GM19193 (cell line): ENCODE measurements around the gene NEUROD2.

Experiments used
- POLR2A ChIP-seq: IDR thresholded peaks from 4 replicates; pipeline ENCODE4 v1.6.1; 2011; ENCODE audit not compliant: insufficient read depth, insufficient read length; ENCODE audit errors: extremely low read depth

The NEUROD2 gene

DNA sequence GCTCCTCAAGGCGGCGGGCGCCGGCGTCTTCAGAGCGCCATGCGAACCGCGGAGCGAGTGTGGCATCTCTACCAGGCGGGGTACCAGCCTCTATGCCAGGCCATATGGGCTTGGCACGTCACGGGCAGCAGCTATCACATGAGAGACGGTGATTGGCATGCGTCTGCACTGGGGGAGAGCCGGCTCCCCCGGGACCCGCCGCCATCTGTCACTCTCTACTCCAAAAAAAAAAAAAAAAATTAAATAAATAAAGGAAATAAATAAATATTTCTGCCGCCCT, at the start of gene NEUROD2:
Gene NEUROD2 (minus strand): TSS at position 70 of the 280 bp plus-strand sequence. CDS start 1,321 bp downstream, outside the sequence.
- no peak for TF ChIP-seq POLR2A

DNA sequence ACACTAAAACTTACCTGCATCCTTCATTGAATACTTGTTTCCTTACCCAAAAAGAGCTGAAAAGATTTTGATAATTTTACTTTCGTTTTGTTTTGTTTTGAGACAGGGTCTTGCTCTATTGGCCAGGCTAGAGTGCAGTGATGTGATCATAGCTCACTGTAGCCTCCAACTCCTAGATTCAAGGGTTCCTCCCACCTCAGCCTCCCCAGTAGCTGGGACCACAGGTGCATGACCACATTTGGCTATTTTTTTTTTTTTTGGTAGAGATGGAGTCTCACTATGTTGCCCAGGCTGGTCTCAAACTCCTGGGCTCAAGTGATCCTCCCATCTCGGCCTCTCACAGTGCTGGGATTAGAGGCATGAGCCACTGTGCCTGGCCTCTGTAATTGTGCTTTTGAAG, 47.4 kb upstream of the NEUROD2 start:
- no peak for TF ChIP-seq POLR2A

DNA sequence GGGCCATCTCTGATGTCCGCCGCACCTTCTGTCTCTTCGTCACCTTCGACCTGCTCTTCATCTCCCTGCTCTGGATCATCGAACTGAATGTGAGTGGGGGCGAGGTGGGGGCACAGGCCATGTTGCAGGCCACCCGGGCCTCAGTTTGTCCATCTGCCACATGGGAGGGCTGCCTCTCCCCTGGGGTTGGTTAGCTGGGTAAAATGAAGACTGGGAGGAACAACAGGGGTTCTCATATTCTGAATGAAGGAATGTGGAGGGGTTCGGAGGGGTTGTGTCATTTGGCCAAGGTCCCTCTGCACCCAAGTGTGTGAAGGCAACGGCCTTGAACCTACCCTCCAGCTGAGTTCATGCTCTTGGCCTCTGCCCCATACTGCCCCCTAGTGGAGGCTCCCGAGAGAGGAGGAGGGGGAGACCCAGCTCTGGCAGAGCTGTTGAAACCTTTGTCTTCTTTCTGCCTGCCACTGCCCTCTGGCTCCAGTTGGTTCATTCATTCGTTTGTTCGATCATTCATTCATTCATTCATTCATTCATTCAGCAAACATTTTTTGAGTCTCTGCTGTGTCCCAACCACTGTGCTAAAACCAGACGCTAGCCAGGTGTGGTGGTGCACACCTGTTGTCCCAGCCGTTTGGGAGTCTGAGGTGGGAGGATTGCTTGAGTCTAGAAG, 46.1 kb upstream of the NEUROD2 start:
- TF ChIP-seq POLR2A: no peak

DNA sequence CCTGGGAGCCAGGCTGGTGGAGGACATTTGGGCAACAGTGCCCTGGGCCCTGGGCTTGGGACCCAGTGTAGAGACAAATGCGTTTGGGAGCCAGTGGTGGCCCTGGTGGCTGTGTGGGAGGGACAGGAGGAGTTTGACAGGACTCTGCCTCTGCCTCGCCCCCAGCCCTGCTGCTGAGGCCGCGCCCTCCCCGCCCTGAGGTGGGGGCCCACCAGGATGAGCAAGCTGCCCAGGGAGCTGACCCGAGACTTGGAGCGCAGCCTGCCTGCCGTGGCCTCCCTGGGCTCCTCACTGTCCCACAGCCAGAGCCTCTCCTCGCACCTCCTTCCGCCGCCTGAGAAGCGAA, 45.6 kb upstream of the NEUROD2 start:
- no peak for TF ChIP-seq POLR2A

DNA sequence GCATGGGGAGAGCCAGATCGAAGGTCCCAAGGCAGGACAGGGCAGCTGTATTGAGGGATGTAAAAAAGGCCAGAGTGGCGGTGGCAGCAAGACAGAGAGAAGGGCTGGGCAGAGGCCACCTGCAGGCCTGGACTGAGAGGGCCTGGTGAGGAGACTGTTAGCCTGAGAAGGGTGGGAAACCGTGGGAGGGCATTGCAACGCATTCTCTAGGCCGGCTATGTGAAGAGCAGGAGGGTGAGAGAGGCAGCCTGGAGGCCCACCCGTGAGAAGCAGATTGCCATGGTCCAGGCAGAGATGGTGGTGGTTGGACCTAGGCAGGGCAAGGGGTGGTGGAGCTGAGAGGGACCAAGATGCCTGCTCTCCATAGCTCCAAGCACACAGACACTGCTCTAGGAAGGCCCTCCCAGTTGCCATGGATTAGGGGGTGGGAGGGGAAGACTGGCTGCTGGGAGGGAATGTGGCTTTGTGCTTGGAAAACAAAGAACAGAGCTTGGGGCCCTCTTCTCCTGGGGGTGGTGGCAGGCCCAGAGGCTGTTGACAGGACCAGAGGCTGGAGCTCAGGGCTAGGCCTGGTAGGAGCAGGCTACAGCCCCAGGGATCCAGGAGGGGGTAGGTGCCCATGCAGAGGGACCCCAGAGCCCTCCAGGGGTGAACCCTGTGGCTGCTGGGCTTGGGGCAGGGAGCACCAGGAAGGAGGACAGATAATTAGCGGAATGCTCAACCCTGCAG, 45.0 kb upstream of the NEUROD2 start:
- TF ChIP-seq POLR2A: no peak

DNA sequence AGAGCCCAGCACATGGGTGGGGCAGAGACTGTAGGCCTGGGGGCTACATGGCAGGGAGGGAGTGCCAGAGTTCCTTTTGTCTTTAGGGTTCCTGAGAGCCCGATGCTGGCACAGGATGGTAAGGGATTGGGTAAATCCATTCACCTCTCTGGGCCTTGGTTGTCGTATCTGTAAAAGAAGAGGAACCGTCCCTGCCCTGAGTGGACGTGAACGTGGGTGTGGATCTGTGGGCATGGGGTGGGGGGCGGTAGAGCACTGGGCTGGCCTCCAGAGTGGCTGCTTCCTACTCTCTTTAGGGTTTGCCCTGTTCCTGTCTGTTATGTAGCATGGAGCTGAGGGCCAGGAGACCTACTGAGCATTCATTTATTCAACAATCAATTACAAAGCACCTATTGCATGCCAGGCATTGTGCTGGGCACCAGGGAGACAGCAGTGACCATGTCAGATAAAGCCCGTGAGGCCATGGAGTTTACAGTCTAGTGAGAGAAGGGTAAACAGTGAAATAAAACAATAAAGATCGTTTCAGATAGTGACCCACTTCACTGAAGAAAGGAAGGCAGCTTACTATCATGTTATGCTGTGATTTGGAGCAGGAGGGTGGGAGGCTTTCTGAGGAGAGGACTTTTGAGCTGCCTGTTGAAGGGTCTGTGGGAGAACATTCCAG, 44.3 kb upstream of the NEUROD2 start:
- TF ChIP-seq POLR2A: no peak

DNA sequence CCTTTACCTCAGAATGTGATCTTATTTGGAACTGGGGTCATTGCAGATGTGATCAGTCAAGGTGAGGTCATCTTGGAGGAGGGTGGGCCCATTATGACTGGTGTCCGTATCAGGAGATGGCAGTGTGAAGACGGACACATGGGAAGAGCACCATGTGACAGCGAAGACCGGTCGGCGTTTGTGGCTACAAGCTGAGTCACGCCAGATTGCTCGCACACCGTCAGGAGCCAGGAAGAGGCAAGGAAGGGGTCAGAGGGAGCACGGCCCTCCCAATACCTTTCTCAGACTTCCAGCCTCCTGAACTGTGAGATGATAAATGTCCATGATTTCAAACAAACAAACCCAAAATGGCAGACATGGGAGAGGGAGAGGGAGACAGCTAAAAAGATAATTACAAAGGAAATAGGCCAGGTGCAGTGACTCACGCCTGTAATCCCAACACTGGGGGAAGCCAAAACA, 42.4 kb upstream of the NEUROD2 start:
- no peak for TF ChIP-seq POLR2A

DNA sequence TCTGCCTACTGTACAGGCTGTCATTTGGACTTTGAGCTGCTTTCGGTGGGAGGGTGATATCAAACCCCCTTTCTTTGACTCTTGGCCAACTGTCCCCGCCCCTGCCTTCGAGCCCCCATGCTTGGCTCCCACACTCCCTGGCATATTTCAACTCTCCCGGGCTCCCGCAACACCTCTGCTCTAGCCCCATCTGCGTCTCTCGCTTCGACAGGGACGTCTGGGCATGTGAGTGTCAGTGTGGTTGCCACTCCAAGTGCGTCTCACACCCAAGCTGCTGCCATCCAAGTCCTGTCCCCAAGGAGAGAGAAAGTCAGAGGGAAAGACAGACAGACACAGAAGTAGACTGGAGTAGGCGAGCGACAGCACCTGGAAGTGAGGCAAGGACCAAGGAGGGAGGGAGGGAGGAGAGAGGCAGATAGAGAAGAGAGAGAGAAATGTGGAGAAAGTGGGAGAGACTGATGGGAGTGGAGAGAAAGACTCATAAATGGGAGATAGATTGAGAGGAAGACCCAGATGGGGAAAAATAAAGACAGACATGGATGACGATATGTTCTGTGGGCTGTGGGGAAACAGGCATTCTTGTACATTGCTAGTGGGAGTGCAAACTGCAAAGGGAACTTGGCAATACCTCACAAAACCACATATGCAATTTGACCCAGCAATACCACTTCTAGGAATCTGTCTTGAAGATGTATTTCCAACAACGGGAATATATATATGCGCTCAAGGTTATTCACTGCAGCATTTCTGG, 41.1 kb upstream of the NEUROD2 start:
- no peak for TF ChIP-seq POLR2A

DNA sequence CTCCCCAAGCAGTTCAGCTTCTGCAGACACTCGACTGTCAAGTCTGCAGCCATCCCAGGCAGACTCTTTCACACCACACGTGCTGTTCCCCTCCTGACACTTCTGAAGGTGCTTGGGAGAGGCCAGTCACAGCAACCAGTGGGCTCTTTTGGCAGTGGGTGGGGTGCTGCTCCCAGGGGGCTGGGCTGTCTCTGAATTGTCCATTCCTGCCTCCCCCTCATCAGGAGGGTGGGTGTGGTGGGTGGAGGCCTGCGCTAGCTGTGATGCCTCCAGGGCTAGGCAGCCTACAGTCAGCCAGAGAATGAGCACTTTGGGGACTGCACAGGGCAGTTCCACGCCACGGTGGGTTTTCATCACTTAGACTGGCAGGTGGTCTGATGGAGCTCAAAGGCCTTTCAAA, 39.5 kb upstream of the NEUROD2 start:
- no peak for TF ChIP-seq POLR2A

DNA sequence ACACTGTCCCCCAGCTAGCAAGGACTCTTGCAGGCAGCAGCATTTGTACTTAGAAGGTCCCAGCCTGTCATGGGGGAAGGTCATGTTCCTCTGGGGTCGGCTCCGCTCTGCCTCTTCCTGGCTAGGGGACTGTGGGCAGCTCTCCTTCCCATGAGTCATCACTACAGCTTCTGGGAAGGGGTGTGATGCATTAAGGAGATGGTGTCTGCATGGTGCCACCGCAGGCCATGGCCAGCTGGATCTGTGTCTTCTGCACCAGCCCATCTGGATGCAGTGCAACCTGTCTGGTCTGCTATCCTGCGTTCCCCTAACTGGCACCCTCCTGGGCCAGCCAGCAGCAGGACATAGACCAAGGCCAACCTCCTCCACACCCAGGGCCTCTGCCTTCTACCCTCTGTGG, 35.6 kb upstream of the NEUROD2 start:
- TF ChIP-seq POLR2A: no peak

DNA sequence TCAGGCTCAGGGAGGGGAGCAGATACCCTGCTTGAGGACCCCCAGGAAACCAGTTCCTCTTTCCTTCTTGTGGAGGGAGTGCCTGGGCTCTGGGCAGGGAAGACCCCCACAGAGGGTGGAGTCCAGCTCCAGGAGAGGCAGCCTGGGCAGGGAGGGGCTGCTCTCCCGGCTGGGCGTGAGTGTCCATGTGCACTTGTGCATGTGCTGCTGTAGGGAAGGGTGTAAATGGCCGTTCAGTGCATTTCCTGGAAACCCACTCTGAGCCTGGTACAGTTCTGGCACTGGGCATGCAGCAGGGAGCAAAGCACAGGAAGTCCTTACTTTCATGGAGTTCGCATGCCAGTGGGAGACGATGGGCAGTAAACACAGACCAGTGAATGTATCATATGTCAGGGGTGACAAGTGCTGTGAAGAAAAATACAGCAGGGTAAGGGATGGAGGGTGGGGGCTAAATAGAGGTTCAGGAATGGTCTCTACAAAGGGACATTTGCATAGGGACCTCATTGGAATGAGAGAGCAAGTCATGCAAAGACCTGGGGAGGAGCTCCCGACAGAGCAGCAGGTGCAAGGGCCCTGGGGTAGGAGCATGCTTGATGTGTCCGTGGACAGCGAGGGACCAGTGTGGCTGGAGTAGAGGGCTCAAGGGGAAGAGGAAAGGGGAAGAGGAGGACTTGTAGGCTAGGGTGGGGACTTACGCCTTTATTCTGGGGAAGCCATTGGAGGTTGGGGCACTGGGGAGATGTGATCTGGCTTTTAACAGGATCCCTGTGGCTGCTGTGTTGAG, 34.8 kb upstream of the NEUROD2 start:
- TF ChIP-seq POLR2A: no peak

DNA sequence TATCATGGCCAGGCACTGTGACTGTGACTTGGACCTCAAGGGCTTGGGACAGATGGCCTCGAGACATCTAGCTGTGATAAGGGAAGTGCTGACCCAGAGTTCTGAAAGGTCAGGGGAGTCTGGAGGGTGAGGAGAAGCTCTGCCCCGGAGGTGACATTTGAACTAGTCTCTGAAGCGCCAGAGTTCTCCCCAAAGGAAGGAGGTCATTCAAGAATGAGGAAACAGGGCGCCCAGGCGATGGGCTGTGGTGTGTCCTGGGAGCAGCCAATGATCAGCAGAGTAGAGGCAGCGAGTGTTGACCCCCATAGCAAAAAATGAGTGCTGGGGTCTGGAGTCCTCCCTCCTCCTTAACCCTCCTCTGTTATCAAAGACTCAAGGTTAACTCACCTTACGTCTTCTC, 34.2 kb upstream of the NEUROD2 start:
- TF ChIP-seq POLR2A: no peak

DNA sequence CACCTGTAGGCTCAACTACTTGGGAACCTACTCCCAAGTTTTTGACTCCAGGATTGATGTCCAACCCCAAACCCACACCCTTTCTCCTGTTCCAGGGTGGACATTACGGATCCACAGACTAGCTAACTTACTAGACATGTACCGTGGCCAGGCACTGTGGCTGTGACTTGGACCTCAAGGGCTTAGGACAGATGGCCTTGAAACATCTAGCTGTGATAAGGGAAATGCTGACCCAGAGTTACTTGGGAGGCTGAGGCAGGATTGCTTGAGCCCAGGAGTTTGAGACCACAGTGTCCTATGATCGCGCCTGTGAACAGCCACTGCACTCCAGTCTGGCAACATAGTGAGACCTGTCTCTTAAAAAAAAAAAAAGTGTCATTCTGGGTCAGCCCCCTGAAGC, 33.4 kb upstream of the NEUROD2 start:
- no peak for TF ChIP-seq POLR2A

DNA sequence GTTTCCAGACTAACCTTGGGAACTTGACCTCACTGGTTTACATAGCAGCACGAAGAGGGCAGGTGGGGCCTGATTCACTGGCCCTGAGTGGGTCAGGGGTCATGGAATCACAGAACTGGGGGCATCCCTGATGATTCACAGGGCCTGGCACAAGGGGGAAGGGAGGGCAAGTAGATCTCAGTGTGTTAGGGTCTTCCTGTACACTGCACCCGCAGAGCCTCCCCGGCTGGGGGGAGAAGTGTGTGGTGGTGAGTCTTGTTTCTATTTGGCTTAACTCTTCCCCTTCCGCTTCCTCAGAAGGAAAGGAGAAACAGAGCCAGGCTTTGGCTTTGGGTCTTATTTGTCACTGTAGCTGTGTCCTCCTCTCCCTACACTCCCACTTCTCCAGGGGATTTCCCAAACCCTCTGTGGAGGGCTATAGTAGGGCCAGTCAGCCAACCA, 32.9 kb upstream of the NEUROD2 start:
- no peak for TF ChIP-seq POLR2A

DNA sequence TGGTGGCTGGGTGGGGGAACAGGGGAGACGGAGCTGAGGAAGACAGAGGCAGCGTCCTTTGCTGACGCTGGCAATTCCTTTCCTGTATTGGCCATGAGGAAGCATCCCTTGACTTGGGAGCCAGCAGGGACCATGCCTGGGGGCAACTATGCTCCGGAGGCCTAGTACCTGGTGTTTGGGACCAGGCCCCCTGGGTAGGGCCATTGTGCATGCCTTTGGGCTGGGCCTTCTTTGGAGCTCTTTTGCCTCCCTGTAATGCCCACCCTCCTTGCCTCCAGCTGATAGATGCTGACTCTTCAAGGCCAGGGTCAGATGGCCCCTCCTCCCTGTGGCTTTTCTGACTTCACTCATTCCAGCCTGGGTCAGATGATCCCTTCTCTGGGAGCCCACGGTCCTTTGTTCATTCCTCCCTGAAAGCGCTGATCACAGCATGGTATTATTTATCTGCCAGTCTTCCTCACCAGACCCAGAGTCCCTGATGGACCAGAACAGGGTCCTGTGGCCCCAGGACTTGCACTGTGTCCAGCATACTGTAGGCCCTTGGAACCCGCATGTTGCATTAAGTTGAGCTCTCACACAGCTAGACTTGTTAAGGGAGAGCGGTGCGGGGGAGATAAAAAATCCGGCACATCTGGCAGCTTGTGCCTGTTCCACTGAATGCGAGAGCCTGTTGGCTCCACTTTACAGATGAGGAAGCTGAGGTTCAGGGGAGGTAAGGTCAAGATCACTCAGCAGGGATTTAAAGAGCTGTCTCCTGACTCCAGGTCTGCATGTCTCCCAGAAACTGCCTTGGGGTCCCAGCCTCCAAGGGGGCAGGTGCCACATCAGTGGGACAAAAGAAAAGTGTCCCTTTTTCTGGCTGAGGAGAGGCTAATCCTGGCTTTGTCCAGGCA, 32.1 kb upstream of the NEUROD2 start:
- TF ChIP-seq POLR2A: no peak

DNA sequence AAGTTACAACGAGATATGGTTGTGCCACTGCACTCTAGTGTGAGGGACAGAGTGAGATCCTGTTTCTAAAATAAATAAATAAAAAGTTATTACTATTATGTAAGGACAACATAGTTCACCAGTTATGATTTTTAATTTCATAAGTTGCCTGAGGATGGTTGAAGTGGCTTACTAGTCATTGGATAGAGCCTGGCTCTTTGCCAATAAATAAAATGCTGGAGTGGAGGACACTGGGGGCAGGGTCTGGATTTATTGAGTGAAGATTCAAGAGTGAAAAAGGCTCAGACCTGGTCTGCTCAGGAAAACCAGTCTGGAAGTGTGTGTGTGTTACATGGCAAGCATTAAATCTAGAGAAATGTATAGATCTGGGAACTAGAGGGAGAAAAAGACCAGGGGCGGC, 31.3 kb upstream of the NEUROD2 start:
- no peak for TF ChIP-seq POLR2A
